H1 (cell line): Measurements from ENCODE around the gene ARHGEF16. TPM values are rescaled to one million over a fixed set of nuclear protein-coding genes. Genes with fewer than 3 reads are reported as not detected.

ENCODE experiments used
- CTCF ChIA-PET: fragments of 300-600 bp; sonication (Branson Sonifier 250); formaldehyde crosslinking; loops from one replicate; lab custom pipeline; 2021; ENCODE audit not compliant: partially characterized antibody; lab: Charles Lee
- POLR2A ChIA-PET: fragments of 300-600 bp; sonication (Branson Sonifier 250); formaldehyde crosslinking; loops from one replicate; lab custom pipeline; 2021; ENCODE audit warnings: inconsistent platforms; ENCODE audit not compliant: partially characterized antibody; lab: Charles Lee
- DNase-seq, 2 experiments: peaks; one replicate each; pipeline versions ENCODE4 v3.0.0 to v3.0.0-alpha.2; 2010 to 2022; ENCODE audit warnings: low spot score in 2 of 2, low read depth in 1 of 2, mixed read lengths in 1 of 2
- FAIRE-seq: peaks from 2 replicates; lab custom pipeline; 2011; peaks lifted over from hg19 to GRCh38; lab: Jason Lieb, UNC
- H2AFZ ChIP-seq: 2 replicates; pipeline ENCODE4 v1.8.1; 2012; ENCODE audit warnings: low read length, inconsistent platforms
- H2AK5ac ChIP-seq: 2 replicates; pipeline ENCODE4 v1.6.1; 2013; ENCODE audit warnings: low read depth, low read length
- H2BK120ac ChIP-seq: replicated peaks from 2 replicates; pipeline ENCODE3; 2013; ENCODE audit warnings: low read depth, low read length, inconsistent platforms
- H2BK12ac ChIP-seq: 2 replicates; pipeline ENCODE4 v1.6.1; 2013; ENCODE audit warnings: low read depth, low read length
- H2BK15ac ChIP-seq: 2 replicates; pipeline ENCODE4 v1.6.1; 2013; ENCODE audit warnings: low read length
- H2BK20ac ChIP-seq: 2 replicates; pipeline ENCODE4 v1.6.1; 2013; ENCODE audit warnings: low read length
- H2BK5ac ChIP-seq: 2 replicates; pipeline ENCODE4 v1.6.1; 2013; ENCODE audit warnings: low read depth, low read length
- H3K14ac ChIP-seq: 2 replicates; pipeline ENCODE4 v1.6.1; 2013; ENCODE audit warnings: inconsistent platforms; ENCODE audit not compliant: insufficient read length
- H3K18ac ChIP-seq: 2 replicates; pipeline ENCODE4 v1.6.1; 2013; ENCODE audit warnings: low read length; ENCODE audit errors: extremely low read depth
- H3K23ac ChIP-seq: 2 replicates; pipeline ENCODE4 v1.6.1; 2013; ENCODE audit warnings: inconsistent platforms; ENCODE audit not compliant: insufficient read length
- H3K23me2 ChIP-seq: 2 replicates; pipeline ENCODE4 v1.6.1; 2013; ENCODE audit warnings: low read depth, low read length
- H3K27ac ChIP-seq: 2 replicates; pipeline ENCODE4 v1.6.1; 2011; ENCODE audit warnings: low read depth, low read length, inconsistent platforms
- H3K27me3 ChIP-seq, 4 experiments: replicated peaks in 1 of 4; 1 replicate in 1 of 4; 2 replicates in 3 of 4; pipeline versions ENCODE4 v1.6.1 to v1.8.1; 2011 to 2013; ENCODE audit warnings: low read length in 3 of 4, mild to moderate bottlenecking in 3 of 4, inconsistent platforms in 2 of 4, mixed read lengths in 2 of 4, moderate library complexity in 1 of 4; ENCODE audit not compliant: control insufficient read depth in 3 of 4, insufficient read depth in 3 of 4; ENCODE audit errors: extremely low read depth in 1 of 4
- H3K36me3 ChIP-seq, 4 experiments: 2 replicates each; pipeline versions ENCODE4 v1.6.1 to v1.8.1; 2011 to 2013; ENCODE audit warnings: mild to moderate bottlenecking in 4 of 4, low read length in 3 of 4, moderate library complexity in 2 of 4, control low read depth in 1 of 4, inconsistent platforms in 1 of 4; ENCODE audit not compliant: insufficient read depth in 4 of 4, control insufficient read depth in 2 of 4
- H3K4ac ChIP-seq: replicated peaks from 2 replicates; pipeline ENCODE3; 2013; ENCODE audit warnings: low read length, low read depth, mixed read lengths, inconsistent platforms; ENCODE audit not compliant: insufficient read length
- H3K4me1 ChIP-seq, 4 experiments: replicated peaks in 1 of 4; 1 replicate in 1 of 4; 2 replicates in 3 of 4; pipeline versions ENCODE4 v1.6.1 to v1.8.1; 2011 to 2013; ENCODE audit warnings: low read length in 3 of 4, inconsistent platforms in 2 of 4, mixed read lengths in 1 of 4; ENCODE audit not compliant: insufficient read depth in 4 of 4, control insufficient read depth in 3 of 4
- H3K4me2 ChIP-seq, 2 experiments: 2 replicates each; pipeline versions ENCODE4 v1.6.1 to v1.8.1; 2011 to 2013; ENCODE audit warnings: low read depth in 2 of 2, low read length in 2 of 2, control low read depth in 1 of 2, inconsistent platforms in 1 of 2, mild to moderate bottlenecking in 1 of 2; ENCODE audit not compliant: insufficient read depth in 1 of 2
- H3K4me3 ChIP-seq, 4 experiments: fragments of 200-600, 300-600 bp in 1 of 4; sonication (generic), shearing (Covaris generic), sonication (Bioruptor Twin) in 1 of 4; 2 replicates each; pipeline versions ENCODE4 v1.5.1 to v1.8.1; 2011 to 2016; ENCODE audit warnings: low read length in 4 of 4, low read depth in 3 of 4, control low read depth in 2 of 4, inconsistent platforms in 2 of 4, mild to moderate bottlenecking in 2 of 4, mixed read lengths in 1 of 4, moderate library complexity in 1 of 4; ENCODE audit not compliant: insufficient read depth in 2 of 4; ENCODE audit errors: extremely low read depth in 1 of 4
- H3K56ac ChIP-seq: replicated peaks from 2 replicates; pipeline ENCODE3; 2013; ENCODE audit warnings: low read depth, mild to moderate bottlenecking, mixed read lengths, low read length, inconsistent platforms; ENCODE audit not compliant: insufficient read length
- H3K79me1 ChIP-seq: 2 replicates; pipeline ENCODE4 v1.6.1; 2013; ENCODE audit warnings: low read depth, low read length, control low read depth
- H3K79me2 ChIP-seq, 2 experiments: 2 replicates each; pipeline versions ENCODE4 v1.6.1 to v1.8.1; 2012 to 2013; ENCODE audit warnings: low read length in 2 of 2, mild to moderate bottlenecking in 2 of 2, inconsistent platforms in 1 of 2; ENCODE audit not compliant: insufficient read depth in 2 of 2, control insufficient read depth in 1 of 2
- H3K9ac ChIP-seq, 4 experiments: replicated peaks in 1 of 4; 1 replicate in 1 of 4; 2 replicates in 3 of 4; pipeline versions ENCODE4 v1.6.1 to v1.8.1; 2011 to 2013; ENCODE audit warnings: low read depth in 3 of 4, low read length in 3 of 4, control low read depth in 2 of 4, mild to moderate bottlenecking in 2 of 4, moderate library complexity in 2 of 4, inconsistent platforms in 1 of 4; ENCODE audit errors: extremely low read depth in 1 of 4
- H3K9me3 ChIP-seq, 2 experiments: 2 replicates each; pipeline versions ENCODE4 v1.6.1 to v1.8.1; 2012 to 2013; ENCODE audit warnings: mild to moderate bottlenecking in 2 of 2, moderate library complexity in 2 of 2, control low read depth in 1 of 2, inconsistent platforms in 1 of 2, low read depth in 1 of 2, low read length in 1 of 2, mixed read lengths in 1 of 2; ENCODE audit not compliant: insufficient read depth in 2 of 2
- H4K20me1 ChIP-seq, 2 experiments: replicated peaks in 1 of 2; 2 replicates each; pipeline versions ENCODE3 to v1.8.1; 2011 to 2013; ENCODE audit warnings: inconsistent platforms in 2 of 2, low read length in 2 of 2, mild to moderate bottlenecking in 1 of 2; ENCODE audit not compliant: insufficient read depth in 2 of 2, control insufficient read depth in 1 of 2
- H4K5ac ChIP-seq: 2 replicates; pipeline ENCODE4 v1.6.1; 2013; ENCODE audit warnings: low read length, low read depth, mixed read lengths, inconsistent platforms; ENCODE audit not compliant: insufficient read length
- H4K8ac ChIP-seq: 2 replicates; pipeline ENCODE4 v1.8.0; 2013; ENCODE audit warnings: mild to moderate bottlenecking, moderate library complexity, low read length, inconsistent platforms; ENCODE audit not compliant: insufficient read depth; ENCODE audit errors: extremely low read depth
- H4K91ac ChIP-seq: replicated peaks from 2 replicates; pipeline ENCODE3; 2013; ENCODE audit warnings: low read length, mixed read lengths, inconsistent platforms; ENCODE audit not compliant: insufficient read length
- BRCA1 ChIP-seq: IDR thresholded peaks from 2 replicates; pipeline ENCODE4 v1.6.1; 2012; ENCODE audit warnings: low read depth, low read length, improper control_type of control experiment
- CBX8 ChIP-seq: fragments of 300-800, 300-1000 bp; sonication (generic); IDR thresholded peaks from 2 replicates; pipeline ENCODE4 v1.7.1; 2016; ENCODE audit warnings: low read depth, low read length, borderline replicate concordance
- CEBPB ChIP-seq: IDR thresholded peaks from 2 replicates; pipeline ENCODE4 v1.6.1; 2012; ENCODE audit warnings: low read depth, low read length
- GABPA ChIP-seq: IDR thresholded peaks from 2 replicates; pipeline ENCODE4 v1.6.1; 2011; ENCODE audit warnings: mild to moderate bottlenecking, low read length, moderate library complexity, borderline replicate concordance; ENCODE audit not compliant: insufficient read depth
- GTF2F1 ChIP-seq: IDR thresholded peaks from 2 replicates; pipeline ENCODE4 v1.6.1; 2012; ENCODE audit warnings: low read depth, low read length, improper control_type of control experiment, borderline replicate concordance
- KDM1A ChIP-seq: fragments of 200-600, 300-600 bp; sonication (generic); IDR thresholded peaks from 2 replicates; pipeline ENCODE4 v1.7.1; 2016; ENCODE audit warnings: mild to moderate bottlenecking, low read length, borderline replicate concordance
- MAFK ChIP-seq: IDR thresholded peaks from 2 replicates; pipeline ENCODE4 v1.6.1; 2012; ENCODE audit warnings: low read depth, mild to moderate bottlenecking, improper control_type of control experiment, low read length
- PHF8 ChIP-seq: fragments of 200-600 bp; sonication (generic); conservative IDR thresholded peaks from 2 replicates; pipeline ENCODE4 v1.7.1; 2012; ENCODE audit warnings: low read depth, mild to moderate bottlenecking, inconsistent platforms, low read length, moderate library complexity
- POLR2AphosphoS5 ChIP-seq: IDR thresholded peaks from 2 replicates; pipeline ENCODE4 v1.6.1; 2011; ENCODE audit warnings: low read depth, low read length
- SIX5 ChIP-seq: IDR thresholded peaks from 2 replicates; pipeline ENCODE4 v1.6.1; 2011; ENCODE audit warnings: mild to moderate bottlenecking, low read depth, low read length
- USF2 ChIP-seq: IDR thresholded peaks from 2 replicates; pipeline ENCODE4 v1.6.1; 2011; ENCODE audit warnings: low read length, improper control_type of control experiment
- WGBS, 2 experiments: shearing (Covaris generic) in 1 of 2; methylation state at CpG; one replicate each; pipeline versions ENCODE4 v1.1.6 to v1.1.7; 2013 to 2015; ENCODE audit warnings: low lambda C conversion rate in 2 of 2, mixed read lengths in 2 of 2, inconsistent platforms in 1 of 2, low coverage in 1 of 2, missing lambda C conversion rate in 1 of 2; ENCODE audit not compliant: insufficient replicate concordance in 2 of 2, insufficient coverage in 1 of 2, insufficient read length in 1 of 2; ENCODE audit errors: extremely low coverage in 1 of 2, missing lambda C conversion rate in 1 of 2; 5-methylcytosine and 5-hydroxymethylcytosine counted together
- polyA plus RNA-seq, 7 experiments: library from polyadenylated mRNA; depleted of rRNA in 3 of 7; stranded (reverse) in 5 of 7; unstranded in 2 of 7; fragments of >200 nt in 5 of 7; fragments of 200-250 nt in 2 of 7; gene quantifications; 1 replicate in 5 of 7; 2 replicates in 1 of 7; 4 replicates in 1 of 7; pipeline versions ENCODE4 v1.2.1 to v1.2.3, GENCODE V29; 2011 to 2013; ENCODE audit warnings: missing spikeins in 2 of 7, mixed read lengths in 2 of 7
- total RNA-seq: library from RNA; stranded (reverse); fragmentation: NEBNext Ultra II Directional; extraction: Animal tissue kit (Norgen Biotek cat#: 25700); gene quantifications from 2 replicates; pipeline ENCODE4 v1.2.1, GENCODE V29; 2021

Gene ARHGEF16
- total and polyA plus RNA-seq, 2 of the 8 experiments (the other 6 are each of a cell fraction or from before 2014, with no cell fraction given) = 18.3 to 20.7 TPM

DNA sequence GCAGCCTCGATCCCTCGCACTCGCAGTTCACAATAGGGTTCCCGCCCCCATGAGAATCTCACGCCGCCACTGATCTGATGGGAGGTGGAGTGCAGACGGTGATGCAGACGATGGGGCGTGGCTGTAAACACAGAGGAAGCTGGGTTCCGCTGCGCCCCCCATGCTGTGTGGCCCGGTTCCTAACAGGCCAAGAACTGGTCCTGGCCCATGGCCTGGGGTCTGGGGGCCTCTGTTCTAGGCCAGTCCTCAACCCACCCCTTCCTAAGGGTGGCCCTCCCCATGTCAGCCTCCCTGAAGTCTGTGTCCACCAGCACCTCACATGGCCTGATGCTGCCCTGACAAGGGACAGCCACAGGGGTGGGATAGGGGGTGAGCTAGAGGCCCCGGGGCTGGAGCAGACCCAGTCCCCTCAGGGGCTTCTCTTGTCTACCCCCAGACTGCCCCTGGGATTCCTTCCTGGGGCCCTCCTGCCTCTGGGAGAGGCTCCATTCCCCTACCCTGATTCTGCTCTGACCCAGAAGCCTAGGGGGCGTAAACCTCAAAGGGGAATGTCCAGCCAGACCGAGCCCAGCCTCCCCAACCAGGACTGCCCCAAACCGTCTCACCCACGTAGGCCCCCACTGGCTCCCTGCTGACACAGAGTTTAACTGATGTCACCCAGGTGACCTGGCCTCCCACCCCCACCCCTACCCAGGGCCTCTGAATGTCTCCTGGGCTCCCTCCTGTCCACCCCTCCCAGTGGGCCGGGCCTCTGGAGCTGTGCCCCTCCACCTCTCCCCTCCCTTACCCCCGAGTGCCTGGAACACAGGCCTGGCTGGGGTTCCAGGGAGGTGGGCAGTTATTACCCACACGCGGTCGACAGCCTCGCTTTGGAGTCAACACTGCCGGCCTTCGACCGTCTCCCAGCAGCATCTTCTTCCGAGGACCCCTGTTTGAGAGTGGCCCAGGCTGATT, 14.8 kb upstream of the ARHGEF16 start:
- no peaks in the 10 kb centered on the region for H3K79me2 ChIP-seq
- DNase-seq (no peak), FAIRE-seq (no peak)
- H4K5ac ChIP-seq = no peak overlapping the region
- H3K4me3 ChIP-seq = no peak overlapping the region
- no peak overlapping the region for H3K56ac ChIP-seq
- peaks cover 0 to 2% (median under 1%) of the 10 kb centered on the region in 4 experiments; a peak in 1 of 7 replicates for H3K27me3 ChIP-seq
- H2BK20ac ChIP-seq = no peak overlapping the region
- no peak overlapping the region for H3K18ac ChIP-seq
- peaks cover 0 to 3% (median 1%) of the 10 kb centered on the region in 4 experiments; a peak in 3 of 7 replicates for H3K4me1 ChIP-seq
- no peaks in the 10 kb centered on the region for H4K20me1 ChIP-seq
- 0 out of 2 replicates have a peak overlapping the region, but pooled peaks have one; percentile 72 for H2BK15ac ChIP-seq
- no peak overlapping the region for H3K4ac ChIP-seq
- H2BK12ac ChIP-seq = no peak overlapping the region
- no peak overlapping the region for H3K4me2 ChIP-seq
- 79% methylated on average over 19 of the region's 27 CpGs; no CpG with 5 or more reads in 1 of the 2 experiments for WGBS, 2 experiments
- H3K23me2 ChIP-seq = no peaks in the 10 kb centered on the region
- H3K23ac ChIP-seq = no peak overlapping the region
- no peak overlapping the region for H3K27ac ChIP-seq
- H3K79me1 ChIP-seq = no peaks in the 10 kb centered on the region
- H3K14ac ChIP-seq = no peak overlapping the region
- H2AFZ ChIP-seq = no peak overlapping the region
- H2BK120ac ChIP-seq = no peak overlapping the region
- H4K91ac ChIP-seq = no peak overlapping the region
- no peak overlapping the region for H2AK5ac ChIP-seq
- no peak overlapping the region for H3K9ac ChIP-seq
- no peaks in the 10 kb centered on the region for H3K36me3 ChIP-seq
- H2BK5ac ChIP-seq = no peak overlapping the region
- no peaks in the 10 kb centered on the region for H3K9me3 ChIP-seq
- ChIA-PET POLR2A (interaction anchor here (0.9 kb wide), 1 partner anchor 10 kb away, joined by 5 read pairs; no protein-coding TSS in a partner anchor), CTCF (interaction anchor here (0.6 to 6.5 kb wide), 5 partner anchors 8 to 184 kb away, joined by 3 to 35 read pairs (median 4); no protein-coding TSS in a partner anchor)
- no peak overlapping the region for H4K8ac ChIP-seq
- TF ChIP-seq PHF8 = no peak
- TF ChIP-seq BRCA1 = no peak
- TF ChIP-seq GTF2F1 = no peak
- no peak for TF ChIP-seq MAFK
- TF ChIP-seq GABPA = no peak
- no peak for TF ChIP-seq CEBPB
- TF ChIP-seq SIX5 = no peak
- no peak for TF ChIP-seq KDM1A
- TF ChIP-seq USF2 = no peak
- no peak for TF ChIP-seq CBX8
- no peak for TF ChIP-seq POLR2AphosphoS5
